ENCODE results near the gene HERC5.

GRCh38 chr4:88442689-88443191 is 14.2 kb upstream of the HERC5 start:
- TF ChIP-seq CTCF (IDR thresholded peaks at IDR 0.05) (no peak), POLR2A (IDR thresholded peaks at IDR 0.05) (no peak)
